HepG2 (cell line): Measurements from ENCODE around the gene GYS2. TPM values are rescaled to one million over a fixed set of nuclear protein-coding genes. Genes with fewer than 3 reads are reported as not detected.
A peak's percentile ranks its signal among the peaks of the same experiment; 100 is the strongest.

Source experiments
- ATAC-seq: fragments of 200-7000 bp; cut with Tn5 transposase; 3 replicates; pipeline ENCODE4 v1.9.1; 2020; ENCODE audit warnings: mild to moderate bottlenecking, moderate library complexity
- BruUV-seq: library from RNA; stranded (reverse); fragments of 400-500 nt; replicated peaks from 2 replicates; lab custom pipeline; 2021; lab: Mats Ljungman, UMichigan
- CTCF ChIA-PET: fragments of 300-600 bp; formaldehyde crosslinking; extraction: SDS; loops from one replicate; lab custom pipeline; 2021; ENCODE audit warnings: low total read pairs, inconsistent platforms, low intra/inter-chr PET ratio; lab: Yijun Ruan, JAX
- POLR2A ChIA-PET: fragments of 350-600 bp; sonication (Branson Sonifier 250); formaldehyde crosslinking; loops from one replicate; lab custom pipeline; 2020; ENCODE audit warnings: antibody characterized with exemption, inconsistent platforms; lab: Yijun Ruan, JAX
- DNase-seq: peaks from one replicate; pipeline ENCODE4 v3.0.0-alpha.2; 2015; ENCODE audit warnings: low spot score
- FAIRE-seq: peaks from 3 replicates; lab custom pipeline; 2011; peaks lifted over from hg19 to GRCh38; lab: Jason Lieb, UNC
- H2AFZ ChIP-seq: one replicate; pipeline ENCODE4 v1.6.1; 2011; ENCODE audit warnings: low read length, inconsistent platforms
- H3K27ac ChIP-seq: fragments of 300-600 bp; 3 replicates; pipeline ENCODE4 v1.8.0; 2011; ENCODE audit warnings: mixed run types, mild to moderate bottlenecking, mixed read lengths, low read length, inconsistent platforms; ENCODE audit not compliant: insufficient read depth; ENCODE audit errors: extremely low read length
- H3K27me3 ChIP-seq, 2 experiments: fragments of 200-600 bp in 1 of 2; 2 replicates in 1 of 2; 3 replicates in 1 of 2; pipeline versions ENCODE4 v1.6.0 to v1.8.0; 2011; ENCODE audit warnings: low read length in 2 of 2, mild to moderate bottlenecking in 2 of 2, moderate library complexity in 2 of 2, inconsistent platforms in 1 of 2; ENCODE audit not compliant: insufficient read depth in 2 of 2, control insufficient read depth in 1 of 2
- H3K36me3 ChIP-seq, 2 experiments: fragments of 200-600 bp in 1 of 2; replicated peaks in 1 of 2; 2 replicates in 1 of 2; 3 replicates in 1 of 2; pipeline versions ENCODE4 v1.5.1 to v1.8.0; 2011; ENCODE audit warnings: low read length in 2 of 2, inconsistent platforms in 1 of 2; ENCODE audit not compliant: insufficient read depth in 2 of 2, control insufficient read depth in 1 of 2
- H3K4me1 ChIP-seq: 2 replicates; pipeline ENCODE4 v1.5.1; 2012; ENCODE audit warnings: low read length, inconsistent platforms; ENCODE audit not compliant: insufficient read depth
- H3K4me2 ChIP-seq: 2 replicates; pipeline ENCODE4 v1.6.0; 2011; ENCODE audit warnings: low read depth, low read length, inconsistent platforms
- H3K4me3 ChIP-seq, 3 experiments: fragments of 200-600 bp in 1 of 3; sonication (generic), shearing (Covaris generic) in 1 of 3; replicated peaks in 1 of 3; 2 replicates each; pipeline ENCODE4 v1.5.1; 2011 to 2016; ENCODE audit warnings: low read length in 3 of 3, inconsistent platforms in 2 of 3, low read depth in 2 of 3, mild to moderate bottlenecking in 2 of 3, control low read depth in 1 of 3, mixed read lengths in 1 of 3; ENCODE audit not compliant: insufficient read depth in 1 of 3
- H3K79me2 ChIP-seq: one replicate; pipeline ENCODE4 v1.6.1; 2011; ENCODE audit warnings: low read length, inconsistent platforms; ENCODE audit not compliant: insufficient read depth
- H3K9ac ChIP-seq: 2 replicates; pipeline ENCODE4 v1.6.0; 2011; ENCODE audit warnings: mild to moderate bottlenecking, low read depth, low read length, inconsistent platforms; ENCODE audit not compliant: insufficient read depth
- H3K9me3 ChIP-seq: 2 replicates; pipeline ENCODE4 v1.5.1; 2012; ENCODE audit warnings: mild to moderate bottlenecking, low read length
- H4K20me1 ChIP-seq: 2 replicates; pipeline ENCODE4 v1.6.0; 2011; ENCODE audit warnings: inconsistent platforms, mild to moderate bottlenecking, low read length, moderate library complexity; ENCODE audit not compliant: insufficient read depth
- ERF ChIP-seq: IDR thresholded peaks from 2 replicates; pipeline ENCODE4 v1.6.1; 2018; ENCODE audit warnings: missing biosample characterization, missing genetic modification reagents
- HNRNPLL ChIP-seq: fragments of 200-400 bp; formaldehyde crosslinking; IDR thresholded peaks from 2 replicates; pipeline ENCODE4 v1.6.1; 2017; ENCODE audit warnings: mild to moderate bottlenecking, low read depth, low read length; ENCODE audit not compliant: poor library complexity, severe bottlenecking
- ISL2 ChIP-seq: sonication (generic); formaldehyde crosslinking; IDR thresholded peaks from 2 replicates; pipeline ENCODE4 v1.5.0; 2020; ENCODE audit warnings: missing genetic modification reagents
- KDM2A ChIP-seq: sonication (generic); formaldehyde crosslinking; IDR thresholded peaks from 2 replicates; pipeline ENCODE4 v1.4.0; 2020; ENCODE audit warnings: low read depth, missing genetic modification reagents, borderline replicate concordance
- MTA1 ChIP-seq: sonication (generic); formaldehyde crosslinking; IDR thresholded peaks from 2 replicates; pipeline ENCODE4 v1.4.0; 2020; ENCODE audit warnings: missing genetic modification reagents, mild to moderate bottlenecking, borderline replicate concordance
- NR1H2 ChIP-seq: sonication (generic); formaldehyde crosslinking; IDR thresholded peaks from 2 replicates; pipeline ENCODE4 v1.8.1; 2022; ENCODE audit warnings: low read depth, missing genetic modification reagents, borderline replicate concordance
- PCBP1 ChIP-seq: fragments of 200-400 bp; formaldehyde crosslinking; IDR thresholded peaks from 2 replicates; pipeline ENCODE4 v1.6.1; 2017; ENCODE audit warnings: mild to moderate bottlenecking, low read depth, low read length, borderline replicate concordance
- SRF ChIP-seq: IDR thresholded peaks from 2 replicates; pipeline ENCODE4 v1.6.1; 2011; ENCODE audit warnings: mild to moderate bottlenecking, low read depth, low read length, moderate library complexity
- ZNF326 ChIP-seq: sonication (generic); formaldehyde crosslinking; IDR thresholded peaks from 2 replicates; pipeline ENCODE4 v1.4.0; 2020; ENCODE audit warnings: missing genetic modification reagents, borderline replicate concordance
- ZNF432 ChIP-seq: sonication (generic); formaldehyde crosslinking; IDR thresholded peaks from 2 replicates; pipeline ENCODE4 v1.5.0; 2020; ENCODE audit warnings: missing genetic modification reagents, mild to moderate bottlenecking, borderline replicate concordance
- ZNF546 ChIP-seq: sonication (generic); formaldehyde crosslinking; conservative IDR thresholded peaks from 2 replicates; pipeline ENCODE4 v1.8.1; 2023; ENCODE audit warnings: mild to moderate bottlenecking, missing genetic modification reagents
- ZNF589 ChIP-seq: sonication (generic); formaldehyde crosslinking; conservative IDR thresholded peaks from 2 replicates; pipeline ENCODE4 v1.8.0; 2022; ENCODE audit warnings: mild to moderate bottlenecking, moderate library complexity, missing genetic modification reagents
- WGBS: methylation state at CpG from one replicate; pipeline ENCODE4 v1.1.6; 2017; ENCODE audit warnings: low lambda C conversion rate; 5-methylcytosine and 5-hydroxymethylcytosine counted together
- in situ Hi-C: cut with HindIII; loops from 2 replicates; pipeline ENCODE4 v1.10.0; 2017; ENCODE audit warnings: low pct_unique_long_range_greater_than_20kb; ENCODE audit not compliant: extremely low pct_ligation_motif_present
- intact Hi-C: fragments of 100-400 bp; cut with micrococcal nuclease; formaldehyde crosslinking; loops from one replicate; pipeline ENCODE4 v1.10.0; 2022; ENCODE audit not compliant: unreplicated experiment
- polyA plus RNA-seq, 8 experiments: library from polyadenylated mRNA; depleted of rRNA in 3 of 8; stranded (reverse) in 7 of 8; unstranded in 1 of 8; fragments of >200 nt; fragmentation: Illumina TruSeq in 4 of 8; extraction: Trizol in 4 of 8; gene quantifications; 2 replicates each; pipeline versions ENCODE4 v1.2.1 to v1.2.3, GENCODE V29; 2011 to 2016; ENCODE audit warnings: low read depth in 4 of 8, missing spikeins in 1 of 8, mixed read lengths in 1 of 8; ENCODE audit not compliant: insufficient read depth in 1 of 8
- total RNA-seq, 5 experiments: library from RNA; depleted of rRNA; stranded (reverse); fragments of >200 nt; fragmentation: Illumina TruSeq; extraction: Trizol; gene quantifications; 2 replicates each; pipeline ENCODE4 v1.2.3, GENCODE V29; 2016; ENCODE audit warnings: low read depth in 1 of 5
- TF ChIP-seq, protein P1 (sequence below): sonication (generic); formaldehyde crosslinking; conservative IDR thresholded peaks from 2 replicates; pipeline ENCODE4 v1.4.0; 2020; ENCODE audit warnings: missing genetic modification reagents
- TF ChIP-seq, protein P2 (sequence below): sonication (generic); formaldehyde crosslinking; IDR thresholded peaks from 2 replicates; pipeline ENCODE4 v1.5.1; 2020; ENCODE audit warnings: missing genetic modification reagents, mild to moderate bottlenecking, borderline replicate concordance
- TF ChIP-seq, protein P3 (sequence below): sonication (generic); formaldehyde crosslinking; IDR thresholded peaks from 2 replicates; pipeline ENCODE4 v1.4.0; 2020; ENCODE audit warnings: missing genetic modification reagents

Gene GYS2
- total and polyA plus RNA-seq, 2 of the 13 experiments (the other 11 are each of a cell fraction or from before 2014, with no cell fraction given), result not detected

DNA sequence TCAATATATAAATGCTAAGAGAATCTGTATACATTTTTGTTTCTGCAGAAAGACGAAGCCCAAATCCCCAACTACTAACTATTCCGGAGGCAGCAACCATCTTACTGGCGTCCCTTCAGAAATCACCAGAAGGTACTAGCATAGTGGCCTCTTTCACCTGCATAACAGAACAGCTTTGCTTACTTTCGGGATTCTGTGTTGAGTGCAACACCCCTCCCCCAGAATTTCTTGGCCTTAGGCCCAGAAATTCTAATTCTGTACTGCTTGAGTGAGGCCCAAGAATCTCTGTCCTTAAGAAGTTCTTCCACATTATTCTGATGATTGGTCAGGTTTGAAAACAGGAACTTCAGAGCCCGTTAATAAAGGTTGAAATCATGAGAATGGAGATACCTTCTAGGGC lies 75.7 kb downstream of the GYS2 start (continued):
- TF ChIP-seq NR1H2 (CRISPR knock-in tag), result no peak
- no peak for TF ChIP-seq ERF (CRISPR knock-in tag)
- TF ChIP-seq ZNF546 (CRISPR knock-in tag), result no peak

DNA sequence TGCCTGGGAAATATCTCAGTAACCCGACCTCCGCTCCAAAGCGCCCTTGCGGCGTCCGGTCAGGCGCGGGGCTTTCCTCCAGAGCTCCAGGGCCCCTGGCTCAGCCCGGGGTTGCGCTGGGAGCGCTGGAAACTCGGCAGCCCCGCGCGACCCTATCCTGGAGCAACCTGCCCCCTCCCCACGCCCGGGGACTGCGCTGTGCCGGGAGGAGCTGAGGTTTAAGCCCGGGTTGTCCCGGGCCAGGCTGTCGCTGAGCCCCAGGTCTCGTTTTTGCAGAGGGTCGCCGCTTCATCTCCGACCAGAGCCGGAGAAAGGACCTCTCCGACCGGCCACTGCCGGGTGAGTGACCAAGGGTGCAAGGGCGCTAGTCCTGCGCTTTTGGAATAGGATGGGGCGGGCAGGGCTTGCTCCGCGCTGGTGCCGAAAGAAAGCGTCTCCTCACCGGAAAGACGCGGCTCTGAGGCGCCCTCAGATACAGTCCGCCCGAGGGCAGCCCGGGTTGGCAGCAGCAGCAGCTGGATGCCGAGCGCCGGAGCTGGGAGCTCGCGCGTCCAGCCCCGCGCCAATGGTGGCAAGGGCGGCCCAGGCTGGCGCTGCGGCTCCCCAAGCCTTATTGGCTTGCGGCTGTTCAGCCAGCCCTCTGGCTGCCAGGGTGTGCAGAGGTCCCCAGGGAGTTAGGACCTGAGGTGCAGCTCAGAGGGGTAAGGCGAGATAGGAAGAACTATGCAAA lies 77.0 kb downstream of the GYS2 start:
- Histone ChIP-seq H3K9ac (no peak overlapping the region), H4K20me1 (no peaks in the 10 kb centered on the region), H3K36me3 (no peaks in the 10 kb centered on the region), H2AFZ (peak overlapping the region; percentile 56), H3K4me1 (peaks cover 11% of the 10 kb centered on the region), H3K27ac (no peak overlapping the region), H3K9me3 (no peaks in the 10 kb centered on the region), H3K4me2 (peak overlapping the region; percentile 84), H3K27me3 (peaks cover 0 to 23% of the 10 kb centered on the region in 2 experiments; a peak in 3 of 5 replicates), H3K4me3 (peak overlapping the region; percentile 54 to 77 (median 63)), H3K79me2 (no peaks in the 10 kb centered on the region)
- 0% methylated on average over 1 of the region's 57 CpGs for WGBS
- CTCF ChIA-PET, result no interaction called here
- no TSS peak for BruUV-seq
- POLR2A ChIA-PET, result interaction anchor here (0.9 kb wide), 1 partner anchor 90 kb away, joined by 3 read pairs; the partner anchor contains the start of gene PYROXD1
- intact Hi-C loops (no loop called here), in situ Hi-C loops (no loop called here)
- FAIRE-seq (no peak), DNase-seq (no peak), ATAC-seq (peak; percentile 94)
- TF ChIP-seq MTA1, result 0 out of 2 replicates have a peak, but pooled peaks have one; percentile 24
- TF ChIP-seq SRF, result no peak
- no peak for TF ChIP-seq ISL2 (CRISPR knock-in tag)
- no peak for TF ChIP-seq ZNF326 (CRISPR knock-in tag)
- no peak for TF ChIP-seq ZNF432 (CRISPR knock-in tag)
- TF ChIP-seq, protein P1, sequence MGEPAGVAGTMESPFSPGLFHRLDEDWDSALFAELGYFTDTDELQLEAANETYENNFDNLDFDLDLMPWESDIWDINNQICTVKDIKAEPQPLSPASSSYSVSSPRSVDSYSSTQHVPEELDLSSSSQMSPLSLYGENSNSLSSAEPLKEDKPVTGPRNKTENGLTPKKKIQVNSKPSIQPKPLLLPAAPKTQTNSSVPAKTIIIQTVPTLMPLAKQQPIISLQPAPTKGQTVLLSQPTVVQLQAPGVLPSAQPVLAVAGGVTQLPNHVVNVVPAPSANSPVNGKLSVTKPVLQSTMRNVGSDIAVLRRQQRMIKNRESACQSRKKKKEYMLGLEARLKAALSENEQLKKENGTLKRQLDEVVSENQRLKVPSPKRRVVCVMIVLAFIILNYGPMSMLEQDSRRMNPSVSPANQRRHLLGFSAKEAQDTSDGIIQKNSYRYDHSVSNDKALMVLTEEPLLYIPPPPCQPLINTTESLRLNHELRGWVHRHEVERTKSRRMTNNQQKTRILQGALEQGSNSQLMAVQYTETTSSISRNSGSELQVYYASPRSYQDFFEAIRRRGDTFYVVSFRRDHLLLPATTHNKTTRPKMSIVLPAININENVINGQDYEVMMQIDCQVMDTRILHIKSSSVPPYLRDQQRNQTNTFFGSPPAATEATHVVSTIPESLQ (CRISPR knock-in tag), result no peak
- TF ChIP-seq, protein P2, sequence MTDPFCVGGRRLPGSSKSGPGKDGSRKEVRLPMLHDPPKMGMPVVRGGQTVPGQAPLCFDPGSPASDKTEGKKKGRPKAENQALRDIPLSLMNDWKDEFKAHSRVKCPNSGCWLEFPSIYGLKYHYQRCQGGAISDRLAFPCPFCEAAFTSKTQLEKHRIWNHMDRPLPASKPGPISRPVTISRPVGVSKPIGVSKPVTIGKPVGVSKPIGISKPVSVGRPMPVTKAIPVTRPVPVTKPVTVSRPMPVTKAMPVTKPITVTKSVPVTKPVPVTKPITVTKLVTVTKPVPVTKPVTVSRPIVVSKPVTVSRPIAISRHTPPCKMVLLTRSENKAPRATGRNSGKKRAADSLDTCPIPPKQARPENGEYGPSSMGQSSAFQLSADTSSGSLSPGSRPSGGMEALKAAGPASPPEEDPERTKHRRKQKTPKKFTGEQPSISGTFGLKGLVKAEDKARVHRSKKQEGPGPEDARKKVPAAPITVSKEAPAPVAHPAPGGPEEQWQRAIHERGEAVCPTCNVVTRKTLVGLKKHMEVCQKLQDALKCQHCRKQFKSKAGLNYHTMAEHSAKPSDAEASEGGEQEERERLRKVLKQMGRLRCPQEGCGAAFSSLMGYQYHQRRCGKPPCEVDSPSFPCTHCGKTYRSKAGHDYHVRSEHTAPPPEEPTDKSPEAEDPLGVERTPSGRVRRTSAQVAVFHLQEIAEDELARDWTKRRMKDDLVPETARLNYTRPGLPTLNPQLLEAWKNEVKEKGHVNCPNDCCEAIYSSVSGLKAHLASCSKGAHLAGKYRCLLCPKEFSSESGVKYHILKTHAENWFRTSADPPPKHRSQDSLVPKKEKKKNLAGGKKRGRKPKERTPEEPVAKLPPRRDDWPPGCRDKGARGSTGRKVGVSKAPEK (CRISPR knock-in tag), result peak; percentile 62; the same call in 1 of the 2 replicates
- TF ChIP-seq PCBP1, result no peak
- TF ChIP-seq, protein P3, sequence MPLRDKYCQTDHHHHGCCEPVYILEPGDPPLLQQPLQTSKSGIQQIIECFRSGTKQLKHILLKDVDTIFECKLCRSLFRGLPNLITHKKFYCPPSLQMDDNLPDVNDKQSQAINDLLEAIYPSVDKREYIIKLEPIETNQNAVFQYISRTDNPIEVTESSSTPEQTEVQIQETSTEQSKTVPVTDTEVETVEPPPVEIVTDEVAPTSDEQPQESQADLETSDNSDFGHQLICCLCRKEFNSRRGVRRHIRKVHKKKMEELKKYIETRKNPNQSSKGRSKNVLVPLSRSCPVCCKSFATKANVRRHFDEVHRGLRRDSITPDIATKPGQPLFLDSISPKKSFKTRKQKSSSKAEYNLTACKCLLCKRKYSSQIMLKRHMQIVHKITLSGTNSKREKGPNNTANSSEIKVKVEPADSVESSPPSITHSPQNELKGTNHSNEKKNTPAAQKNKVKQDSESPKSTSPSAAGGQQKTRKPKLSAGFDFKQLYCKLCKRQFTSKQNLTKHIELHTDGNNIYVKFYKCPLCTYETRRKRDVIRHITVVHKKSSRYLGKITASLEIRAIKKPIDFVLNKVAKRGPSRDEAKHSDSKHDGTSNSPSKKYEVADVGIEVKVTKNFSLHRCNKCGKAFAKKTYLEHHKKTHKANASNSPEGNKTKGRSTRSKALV, result peak; percentile 100
- TF ChIP-seq HNRNPLL, result peak; percentile 92
- peak; percentile 67; the same call in 1 of the 2 replicates for TF ChIP-seq KDM2A (CRISPR knock-in tag)
- no peak for TF ChIP-seq ZNF589 (CRISPR knock-in tag)
